Osteocyte (in vitro differentiated cells): Measurements from ENCODE around the gene ADM2. TPM values are rescaled to one million over a fixed set of nuclear protein-coding genes. Genes with fewer than 3 reads are reported as not detected.

Experiments used
- DNase-seq: peaks from one replicate; pipeline ENCODE4 v3.0.0; 2021; ENCODE audit warnings: mixed read lengths; ENCODE audit not compliant: unreplicated experiment; ENCODE audit errors: extremely low spot score
- H3K27ac Mint-ChIP-seq: one replicate; pipeline ENCODE4 v1.8.0; 2021; ENCODE audit warnings: mild to moderate bottlenecking, mixed read lengths; ENCODE audit not compliant: unreplicated experiment
- H3K27me3 Mint-ChIP-seq: one replicate; pipeline ENCODE4 v1.8.0; 2021; ENCODE audit warnings: mixed read lengths; ENCODE audit not compliant: unreplicated experiment
- H3K36me3 Mint-ChIP-seq: one replicate; pipeline ENCODE4 v1.8.0; 2021; ENCODE audit warnings: mixed read lengths; ENCODE audit not compliant: unreplicated experiment
- H3K4me1 Mint-ChIP-seq: one replicate; pipeline ENCODE4 v1.8.0; 2021; ENCODE audit warnings: mixed read lengths; ENCODE audit not compliant: unreplicated experiment
- H3K4me3 Mint-ChIP-seq: one replicate; pipeline ENCODE4 v1.8.0; 2021; ENCODE audit warnings: mild to moderate bottlenecking, moderate library complexity, mixed read lengths; ENCODE audit not compliant: unreplicated experiment
- H3K9me3 Mint-ChIP-seq: one replicate; pipeline ENCODE4 v1.8.0; 2021; ENCODE audit warnings: mixed read lengths; ENCODE audit not compliant: unreplicated experiment
- total RNA-seq: library from RNA; stranded (reverse); gene quantifications from 2 replicates; pipeline ENCODE4 v1.2.1, GENCODE V29; 2021
- TF ChIP-seq, protein P1 (sequence below): fragments of 200-600 bp; sonication (generic); IDR thresholded peaks from 2 replicates; pipeline ENCODE4 v1.5.0; 2021; ENCODE audit warnings: antibody characterized with exemption, mild to moderate bottlenecking, moderate library complexity

ADM2 gene
- total RNA-seq, 1 donor from 2014 or later, result 21.1 TPM

DNA sequence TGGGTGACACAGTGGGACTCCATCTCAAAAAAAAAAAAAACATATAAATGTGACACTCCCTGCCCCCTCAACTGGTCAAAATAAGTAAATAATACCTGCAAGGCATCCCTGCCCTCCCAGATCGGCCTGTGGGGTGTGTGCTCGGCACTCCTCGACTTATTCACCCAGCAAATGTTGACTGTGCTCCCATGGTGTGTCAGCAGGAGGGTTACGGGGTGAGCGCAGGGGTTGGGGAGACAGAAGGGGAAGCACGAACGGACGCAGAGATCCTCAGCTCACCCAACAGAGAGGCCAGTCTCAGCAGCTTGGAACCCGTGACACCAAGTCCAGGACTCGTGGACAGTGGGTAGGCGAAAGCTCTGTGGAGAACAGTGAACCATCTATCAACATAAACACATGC, 1.6 kb upstream of the ADM2 start:
- Mint-ChIP-seq H3K9me3 (no peaks in the 10 kb centered on the region), H3K36me3 (peaks cover 2% of the 10 kb centered on the region), H3K27ac (no peak overlapping the region), H3K4me1 (peaks cover 8% of the 10 kb centered on the region), H3K27me3 (peaks cover 9% of the 10 kb centered on the region), H3K4me3 (no peak overlapping the region)
- TF ChIP-seq, protein P1, sequence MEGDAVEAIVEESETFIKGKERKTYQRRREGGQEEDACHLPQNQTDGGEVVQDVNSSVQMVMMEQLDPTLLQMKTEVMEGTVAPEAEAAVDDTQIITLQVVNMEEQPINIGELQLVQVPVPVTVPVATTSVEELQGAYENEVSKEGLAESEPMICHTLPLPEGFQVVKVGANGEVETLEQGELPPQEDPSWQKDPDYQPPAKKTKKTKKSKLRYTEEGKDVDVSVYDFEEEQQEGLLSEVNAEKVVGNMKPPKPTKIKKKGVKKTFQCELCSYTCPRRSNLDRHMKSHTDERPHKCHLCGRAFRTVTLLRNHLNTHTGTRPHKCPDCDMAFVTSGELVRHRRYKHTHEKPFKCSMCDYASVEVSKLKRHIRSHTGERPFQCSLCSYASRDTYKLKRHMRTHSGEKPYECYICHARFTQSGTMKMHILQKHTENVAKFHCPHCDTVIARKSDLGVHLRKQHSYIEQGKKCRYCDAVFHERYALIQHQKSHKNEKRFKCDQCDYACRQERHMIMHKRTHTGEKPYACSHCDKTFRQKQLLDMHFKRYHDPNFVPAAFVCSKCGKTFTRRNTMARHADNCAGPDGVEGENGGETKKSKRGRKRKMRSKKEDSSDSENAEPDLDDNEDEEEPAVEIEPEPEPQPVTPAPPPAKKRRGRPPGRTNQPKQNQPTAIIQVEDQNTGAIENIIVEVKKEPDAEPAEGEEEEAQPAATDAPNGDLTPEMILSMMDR, result no peak
- DNase-seq, result no peak

DNA sequence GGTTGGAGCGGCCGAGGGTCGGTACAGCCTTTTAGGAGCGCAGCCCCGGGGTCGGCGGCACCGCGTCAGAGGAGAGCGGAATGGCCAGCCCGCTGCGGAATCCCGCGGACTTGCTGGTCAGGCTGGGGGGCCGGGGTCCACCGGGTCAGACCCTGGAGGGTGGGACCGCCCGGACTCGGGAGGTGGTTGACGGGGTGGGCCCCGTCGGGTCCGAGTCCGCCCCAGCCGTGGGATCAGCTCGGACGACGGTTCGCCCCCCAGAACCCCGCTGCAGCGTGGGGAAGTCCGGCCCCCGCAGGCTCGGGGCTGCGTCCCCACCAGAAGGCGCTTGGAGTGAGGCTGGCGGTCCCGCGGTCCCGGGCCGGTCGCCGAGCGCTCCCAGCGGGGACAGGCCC, 301 bp upstream of the ADM2 start:
- Mint-ChIP-seq H3K36me3 (peaks cover 2% of the 10 kb centered on the region), H3K4me1 (peaks cover 4% of the 10 kb centered on the region), H3K4me3 (peak overlapping the region; percentile 66), H3K27ac (no peak overlapping the region), H3K27me3 (peaks cover 9% of the 10 kb centered on the region), H3K9me3 (no peaks in the 10 kb centered on the region)
- TF ChIP-seq, protein P1, result no peak
- no peak for DNase-seq

DNA sequence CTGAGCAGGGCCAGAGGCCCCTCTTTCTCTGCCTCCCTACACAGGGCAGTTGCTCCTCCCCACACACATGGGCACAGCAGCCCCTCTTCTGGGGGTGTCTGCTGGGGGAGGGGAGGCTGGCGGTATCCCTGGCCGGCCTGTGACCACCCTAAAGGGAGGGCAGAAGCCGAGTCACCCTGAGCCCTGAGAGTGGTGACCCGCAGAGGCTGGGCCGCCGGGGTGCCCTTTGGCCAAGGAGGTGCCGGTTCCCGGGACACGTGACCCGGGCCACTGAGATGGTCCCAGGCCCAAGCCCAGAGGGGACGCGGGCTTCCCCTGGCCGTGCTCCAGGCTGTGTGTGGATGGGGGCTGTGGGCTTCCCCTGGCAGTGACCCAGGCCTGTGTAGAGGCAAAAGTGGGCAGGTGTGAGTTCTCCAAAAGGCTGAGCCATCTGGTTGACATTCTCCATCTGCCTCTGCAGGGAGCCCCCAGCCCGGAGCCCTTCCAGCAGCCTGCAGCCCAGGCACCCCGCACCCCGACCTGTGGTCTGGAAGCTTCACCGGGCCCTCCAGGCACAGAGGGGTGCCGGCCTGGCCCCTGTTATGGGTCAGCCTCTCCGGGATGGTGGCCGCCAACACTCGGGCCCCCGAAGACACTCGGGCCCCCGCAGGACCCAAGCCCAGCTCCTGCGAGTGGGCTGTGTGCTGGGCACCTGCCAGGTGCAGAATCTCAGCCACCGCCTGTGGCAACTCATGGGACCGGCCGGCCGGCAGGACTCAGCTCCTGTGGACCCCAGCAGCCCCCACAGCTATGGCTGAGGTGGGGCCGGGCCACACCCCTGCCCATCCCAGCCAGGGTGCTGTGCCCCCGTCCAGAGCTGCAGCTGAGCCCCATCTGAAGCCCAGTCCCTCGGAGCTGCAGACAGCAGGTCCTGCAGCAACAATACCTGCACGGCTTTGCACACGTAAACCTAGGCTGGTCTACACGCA, 1.0 kb downstream of the ADM2 start:
- Mint-ChIP-seq H3K4me3 (peak overlapping the region; percentile 78), H3K36me3 (peaks cover 2% of the 10 kb centered on the region), H3K4me1 (peaks cover 12% of the 10 kb centered on the region), H3K9me3 (no peaks in the 10 kb centered on the region), H3K27me3 (peaks cover 9% of the 10 kb centered on the region), H3K27ac (no peak overlapping the region)
- no peak for DNase-seq
- TF ChIP-seq, protein P1, result no peak

DNA sequence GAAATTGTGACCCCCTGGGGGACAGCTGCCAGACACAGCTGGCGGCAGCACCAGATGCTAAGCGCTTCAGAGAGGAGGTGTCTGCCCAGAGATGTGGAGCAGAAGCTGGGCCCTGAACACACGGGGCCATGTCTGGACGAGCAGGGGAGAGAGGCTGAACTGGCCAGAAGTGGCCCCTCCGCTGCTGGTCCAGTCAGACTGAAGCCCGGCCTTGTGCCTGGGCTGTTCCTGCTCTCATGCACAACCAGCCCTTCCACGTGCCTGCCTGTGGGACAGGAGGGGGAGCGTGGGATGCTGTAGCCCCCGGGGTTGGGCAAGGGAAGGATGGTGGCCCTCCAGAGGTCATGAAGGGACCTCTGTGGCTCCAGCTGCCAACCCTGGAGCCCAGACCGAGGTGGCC, 1.8 kb downstream of the ADM2 start:
- DNase-seq, result no peak
- Mint-ChIP-seq H3K27me3 (peaks cover 9% of the 10 kb centered on the region), H3K4me1 (peaks cover 12% of the 10 kb centered on the region), H3K27ac (no peak overlapping the region), H3K36me3 (peaks cover 2% of the 10 kb centered on the region), H3K4me3 (peak overlapping the region; percentile 6), H3K9me3 (no peaks in the 10 kb centered on the region)
- TF ChIP-seq, protein P1, result no peak

DNA sequence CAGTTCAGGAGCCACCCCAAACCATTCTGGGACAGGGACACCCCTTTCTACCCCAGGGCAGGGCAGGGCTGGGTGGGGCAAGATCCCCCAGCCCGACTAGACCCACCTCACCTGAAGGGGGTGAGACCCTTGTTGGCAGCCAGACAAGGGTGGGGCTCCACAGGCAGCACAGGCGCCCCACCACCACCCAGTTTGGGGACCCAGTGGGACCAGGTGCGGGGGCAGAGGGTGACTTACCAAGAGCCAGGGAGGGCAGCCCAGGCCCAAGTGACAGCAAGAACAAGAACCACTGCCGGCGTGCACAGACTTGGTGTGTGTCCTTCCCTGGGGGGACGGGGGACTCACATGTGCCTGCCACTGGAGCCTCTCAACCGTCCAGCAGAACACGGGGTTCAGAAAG, 2.2 kb downstream of the ADM2 start:
- Mint-ChIP-seq H3K27me3 (peaks cover 9% of the 10 kb centered on the region), H3K27ac (no peak overlapping the region)

More for the DNA sequence above, 2.2 kb downstream of the ADM2 start:
- H3K4me3 Mint-ChIP-seq, result no peak overlapping the region
- H3K36me3 Mint-ChIP-seq, result peaks cover 2% of the 10 kb centered on the region
- TF ChIP-seq, protein P1, result no peak
- no peak for DNase-seq
- H3K4me1 Mint-ChIP-seq, result peaks cover 12% of the 10 kb centered on the region
- no peaks in the 10 kb centered on the region for H3K9me3 Mint-ChIP-seq
